ENCODE data around the gene SVIL. TPM values are rescaled to one million over a fixed set of nuclear protein-coding genes. Genes with fewer than 3 reads are reported as not detected.

Gene SVIL
- total and polyA plus RNA-seq, 4 donors, result 3.1 to 26.0 (median 9.4) TPM

DNA sequence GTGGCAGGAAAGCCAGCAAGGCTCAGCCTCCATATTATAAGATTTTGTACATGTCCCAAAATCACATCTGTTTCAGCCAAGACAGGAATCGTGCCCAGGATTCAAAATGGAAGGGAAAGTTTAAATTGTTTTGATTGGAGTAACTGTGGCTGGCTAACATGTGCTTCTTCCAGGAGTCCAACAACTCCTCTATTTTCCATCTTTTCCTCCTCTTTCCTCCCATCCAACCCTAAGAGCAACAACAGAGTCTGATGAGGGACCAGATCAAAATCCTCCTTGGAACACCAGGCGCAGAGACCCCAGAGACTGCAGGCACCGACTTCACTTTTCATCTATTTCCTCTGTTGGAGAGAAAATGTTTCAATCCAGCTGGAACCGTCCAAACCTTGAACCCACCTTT is 36.0 kb upstream of the SVIL start:
- no peak overlapping the region for H3K9ac ChIP-seq (ENCODE audit: low read depth in 1 of 2, low read length in 2 of 2)
- WGBS, result 94% methylated on average over 4 of the region's 4 CpGs
- TF ChIP-seq, protein P1, sequence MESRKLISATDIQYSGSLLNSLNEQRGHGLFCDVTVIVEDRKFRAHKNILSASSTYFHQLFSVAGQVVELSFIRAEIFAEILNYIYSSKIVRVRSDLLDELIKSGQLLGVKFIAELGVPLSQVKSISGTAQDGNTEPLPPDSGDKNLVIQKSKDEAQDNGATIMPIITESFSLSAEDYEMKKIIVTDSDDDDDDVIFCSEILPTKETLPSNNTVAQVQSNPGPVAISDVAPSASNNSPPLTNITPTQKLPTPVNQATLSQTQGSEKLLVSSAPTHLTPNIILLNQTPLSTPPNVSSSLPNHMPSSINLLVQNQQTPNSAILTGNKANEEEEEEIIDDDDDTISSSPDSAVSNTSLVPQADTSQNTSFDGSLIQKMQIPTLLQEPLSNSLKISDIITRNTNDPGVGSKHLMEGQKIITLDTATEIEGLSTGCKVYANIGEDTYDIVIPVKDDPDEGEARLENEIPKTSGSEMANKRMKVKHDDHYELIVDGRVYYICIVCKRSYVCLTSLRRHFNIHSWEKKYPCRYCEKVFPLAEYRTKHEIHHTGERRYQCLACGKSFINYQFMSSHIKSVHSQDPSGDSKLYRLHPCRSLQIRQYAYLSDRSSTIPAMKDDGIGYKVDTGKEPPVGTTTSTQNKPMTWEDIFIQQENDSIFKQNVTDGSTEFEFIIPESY (IDR thresholded peaks at IDR 0.05), result no peak
- TF ChIP-seq GABPA (IDR thresholded peaks at IDR 0.05 in 1 of 2, conservative IDR thresholded peaks at IDR 0.05 in 1 of 2) (no peak), FOXA1 (IDR thresholded peaks at IDR 0.05) (no peak), NR2F2 (IDR thresholded peaks at IDR 0.05) (no peak), JUND (IDR thresholded peaks at IDR 0.05) (no peak), TAF1 (conservative IDR thresholded peaks at IDR 0.05) (no peak), SP1 (IDR thresholded peaks at IDR 0.05) (no peak), FOXA2 (IDR thresholded peaks at IDR 0.05) (no peak), RXRA (IDR thresholded peaks at IDR 0.05) (no peak), EGR1 (IDR thresholded peaks at IDR 0.05; ENCODE audit: low read depth in 2 of 2) (no peak), HNF4G (IDR thresholded peaks at IDR 0.05) (no peak), YY1 (IDR thresholded peaks at IDR 0.05) (no peak)
- TF ChIP-seq, protein P2, sequence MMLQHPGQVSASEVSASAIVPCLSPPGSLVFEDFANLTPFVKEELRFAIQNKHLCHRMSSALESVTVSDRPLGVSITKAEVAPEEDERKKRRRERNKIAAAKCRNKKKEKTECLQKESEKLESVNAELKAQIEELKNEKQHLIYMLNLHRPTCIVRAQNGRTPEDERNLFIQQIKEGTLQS (IDR thresholded peaks at IDR 0.05), result no peak
- TF ChIP-seq, protein P3, sequence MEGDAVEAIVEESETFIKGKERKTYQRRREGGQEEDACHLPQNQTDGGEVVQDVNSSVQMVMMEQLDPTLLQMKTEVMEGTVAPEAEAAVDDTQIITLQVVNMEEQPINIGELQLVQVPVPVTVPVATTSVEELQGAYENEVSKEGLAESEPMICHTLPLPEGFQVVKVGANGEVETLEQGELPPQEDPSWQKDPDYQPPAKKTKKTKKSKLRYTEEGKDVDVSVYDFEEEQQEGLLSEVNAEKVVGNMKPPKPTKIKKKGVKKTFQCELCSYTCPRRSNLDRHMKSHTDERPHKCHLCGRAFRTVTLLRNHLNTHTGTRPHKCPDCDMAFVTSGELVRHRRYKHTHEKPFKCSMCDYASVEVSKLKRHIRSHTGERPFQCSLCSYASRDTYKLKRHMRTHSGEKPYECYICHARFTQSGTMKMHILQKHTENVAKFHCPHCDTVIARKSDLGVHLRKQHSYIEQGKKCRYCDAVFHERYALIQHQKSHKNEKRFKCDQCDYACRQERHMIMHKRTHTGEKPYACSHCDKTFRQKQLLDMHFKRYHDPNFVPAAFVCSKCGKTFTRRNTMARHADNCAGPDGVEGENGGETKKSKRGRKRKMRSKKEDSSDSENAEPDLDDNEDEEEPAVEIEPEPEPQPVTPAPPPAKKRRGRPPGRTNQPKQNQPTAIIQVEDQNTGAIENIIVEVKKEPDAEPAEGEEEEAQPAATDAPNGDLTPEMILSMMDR (IDR thresholded peaks at IDR 0.05; ENCODE audit: low read depth, low read length, missing input control), result no peak
- TF ChIP-seq, protein P4, sequence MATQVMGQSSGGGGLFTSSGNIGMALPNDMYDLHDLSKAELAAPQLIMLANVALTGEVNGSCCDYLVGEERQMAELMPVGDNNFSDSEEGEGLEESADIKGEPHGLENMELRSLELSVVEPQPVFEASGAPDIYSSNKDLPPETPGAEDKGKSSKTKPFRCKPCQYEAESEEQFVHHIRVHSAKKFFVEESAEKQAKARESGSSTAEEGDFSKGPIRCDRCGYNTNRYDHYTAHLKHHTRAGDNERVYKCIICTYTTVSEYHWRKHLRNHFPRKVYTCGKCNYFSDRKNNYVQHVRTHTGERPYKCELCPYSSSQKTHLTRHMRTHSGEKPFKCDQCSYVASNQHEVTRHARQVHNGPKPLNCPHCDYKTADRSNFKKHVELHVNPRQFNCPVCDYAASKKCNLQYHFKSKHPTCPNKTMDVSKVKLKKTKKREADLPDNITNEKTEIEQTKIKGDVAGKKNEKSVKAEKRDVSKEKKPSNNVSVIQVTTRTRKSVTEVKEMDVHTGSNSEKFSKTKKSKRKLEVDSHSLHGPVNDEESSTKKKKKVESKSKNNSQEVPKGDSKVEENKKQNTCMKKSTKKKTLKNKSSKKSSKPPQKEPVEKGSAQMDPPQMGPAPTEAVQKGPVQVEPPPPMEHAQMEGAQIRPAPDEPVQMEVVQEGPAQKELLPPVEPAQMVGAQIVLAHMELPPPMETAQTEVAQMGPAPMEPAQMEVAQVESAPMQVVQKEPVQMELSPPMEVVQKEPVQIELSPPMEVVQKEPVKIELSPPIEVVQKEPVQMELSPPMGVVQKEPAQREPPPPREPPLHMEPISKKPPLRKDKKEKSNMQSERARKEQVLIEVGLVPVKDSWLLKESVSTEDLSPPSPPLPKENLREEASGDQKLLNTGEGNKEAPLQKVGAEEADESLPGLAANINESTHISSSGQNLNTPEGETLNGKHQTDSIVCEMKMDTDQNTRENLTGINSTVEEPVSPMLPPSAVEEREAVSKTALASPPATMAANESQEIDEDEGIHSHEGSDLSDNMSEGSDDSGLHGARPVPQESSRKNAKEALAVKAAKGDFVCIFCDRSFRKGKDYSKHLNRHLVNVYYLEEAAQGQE (IDR thresholded peaks at IDR 0.05), result no peak
- no peak overlapping the region for H3K27ac ChIP-seq (ENCODE audit: low read depth in 1 of 2, low read length in 2 of 2)
- peaks cover 0 to 5% (median 2%) of the 10 kb centered on the region in 4 donors for H3K9me3 ChIP-seq (ENCODE audit: control insufficient read depth in 4 of 4, low read length in 3 of 4)
- no peaks in the 10 kb centered on the region for H3K4me1 ChIP-seq (ENCODE audit: control insufficient read depth in 4 of 4, insufficient read depth in 4 of 4, low read length in 3 of 4)
- H3K4me3 ChIP-seq (ENCODE audit: low read depth in 1 of 3, low read length in 3 of 3), result no peak overlapping the region
- no peaks in the 10 kb centered on the region for H3K27me3 ChIP-seq (ENCODE audit: control insufficient read depth in 4 of 4, insufficient read depth in 4 of 4, low read length in 3 of 4)
- peaks cover 0 to 6% (median 3%) of the 10 kb centered on the region in 4 donors for H3K36me3 ChIP-seq (ENCODE audit: control insufficient read depth in 4 of 4, insufficient read depth in 3 of 4, low read depth in 1 of 4, low read length in 3 of 4)
- no peak for DNase-seq (ENCODE audit: low spot score)

DNA sequence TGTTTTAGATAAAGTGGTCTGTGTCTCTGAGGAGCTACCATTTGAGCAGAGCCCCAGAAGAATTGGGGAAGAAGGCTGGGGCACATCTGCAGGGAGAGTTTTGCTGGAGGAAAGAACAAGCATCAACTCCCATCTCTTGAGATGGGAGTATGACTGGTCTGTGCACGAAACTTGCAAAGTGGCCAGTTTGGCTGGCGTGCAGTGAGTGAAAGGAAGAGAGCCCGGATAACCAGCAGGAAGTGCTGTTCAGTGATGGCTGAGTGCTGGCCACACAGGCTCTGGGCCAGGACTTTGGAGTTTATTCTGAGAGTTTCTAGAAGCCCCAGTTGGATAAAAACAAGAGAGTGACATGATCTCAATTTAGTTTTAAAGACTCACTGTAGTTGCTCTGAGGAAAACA is 34.4 kb upstream of the SVIL start:
- Histone ChIP-seq H3K27me3 (ENCODE audit: control insufficient read depth in 4 of 4, insufficient read depth in 4 of 4, low read length in 3 of 4) (no peaks in the 10 kb centered on the region), H3K36me3 (ENCODE audit: control insufficient read depth in 4 of 4, insufficient read depth in 3 of 4, low read depth in 1 of 4, low read length in 3 of 4) (peaks cover 0 to 1% (median 0%) of the 10 kb centered on the region in 4 donors), H3K9ac (ENCODE audit: low read depth in 1 of 2, low read length in 2 of 2) (no peak overlapping the region), H3K9me3 (ENCODE audit: control insufficient read depth in 4 of 4, low read length in 3 of 4) (no peaks in the 10 kb centered on the region), H3K27ac (ENCODE audit: low read depth in 1 of 2, low read length in 2 of 2) (no peak overlapping the region), H3K4me3 (ENCODE audit: low read depth in 1 of 3, low read length in 3 of 3) (no peak overlapping the region), H3K4me1 (ENCODE audit: control insufficient read depth in 4 of 4, insufficient read depth in 4 of 4, low read length in 3 of 4) (no peaks in the 10 kb centered on the region)
- no peak for DNase-seq (ENCODE audit: low spot score)
- WGBS, result 79% methylated on average over 3 of the region's 3 CpGs
- TF ChIP-seq EGR1 (IDR thresholded peaks at IDR 0.05; ENCODE audit: low read depth in 2 of 2), result no peak
- TF ChIP-seq, protein P4 (IDR thresholded peaks at IDR 0.05), result no peak
- TF ChIP-seq, protein P5, sequence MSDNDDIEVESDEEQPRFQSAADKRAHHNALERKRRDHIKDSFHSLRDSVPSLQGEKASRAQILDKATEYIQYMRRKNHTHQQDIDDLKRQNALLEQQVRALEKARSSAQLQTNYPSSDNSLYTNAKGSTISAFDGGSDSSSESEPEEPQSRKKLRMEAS (IDR thresholded peaks at IDR 0.05), result no peak
- TF ChIP-seq RAD21 (IDR thresholded peaks at IDR 0.05), result peak in 1 of 2 donors; percentile 15
- no peak for TF ChIP-seq JUND (IDR thresholded peaks at IDR 0.05)
- no peak for TF ChIP-seq HNF4A (conservative IDR thresholded peaks at IDR 0.05)
